CD4-positive, alpha-beta T cell treated with Interleukin-6 for 4 hours (primary cell): ENCODE results near the gene TDO2.
A peak's percentile ranks its signal among the peaks of the same experiment; 100 is the strongest.
"Not testable (repeated sequence)": the region's sequence is repeated elsewhere in the genome, so short reads cannot be mapped to it uniquely, and the experiment has no call there.

Experiments used
- DNase-seq: peaks from one replicate; pipeline ENCODE4 v3.0.0-alpha.2; 2020; ENCODE audit warnings: mixed read lengths

Gene TDO2

GRCh38 chr4:155908187-155909139, 5.0 kb downstream of the TDO2 start:
- no peak for DNase-seq

- no peak for DNase-seq
Observed at GRCh38 chr4:155909615-155910226, 6.2 kb downstream of the TDO2 start.

- DNase-seq: no peak
Observed at GRCh38 chr4:155911905-155912304, 8.4 kb downstream of the TDO2 start.

GRCh38 chr4:155914782-155915181, 11.3 kb downstream of the TDO2 start:
- no peak for DNase-seq

- DNase-seq: no peak
Observed at GRCh38 chr4:155921597-155921996, 18.1 kb downstream of the TDO2 start.

- no peak for DNase-seq
Observed at GRCh38 chr4:155924637-155925036, 21.1 kb downstream of the TDO2 start.

GRCh38 chr4:155929833-155930232, 26.3 kb downstream of the TDO2 start:
- DNase-seq: no peak

- DNase-seq: no peak
Observed at GRCh38 chr4:155930330-155930729, 26.8 kb downstream of the TDO2 start.

GRCh38 chr4:155931634-155932033, 28.1 kb downstream of the TDO2 start:
- DNase-seq: no peak

- DNase-seq: not testable (repeated sequence)
Observed at GRCh38 chr4:155934634-155935033, 31.1 kb downstream of the TDO2 start.

GRCh38 chr4:155935389-155935986, 32.0 kb downstream of the TDO2 start:
- no peak for DNase-seq

GRCh38 chr4:155941085-155941790, 37.7 kb downstream of the TDO2 start:
- DNase-seq: no peak

- no peak for DNase-seq
Observed at GRCh38 chr4:155941820-155942219, 38.3 kb downstream of the TDO2 start.

GRCh38 chr4:155943605-155944291, 40.3 kb downstream of the TDO2 start:
- DNase-seq: no peak

GRCh38 chr4:155944516-155944915, 41.0 kb downstream of the TDO2 start:
- DNase-seq: no peak

- DNase-seq: no peak
Observed at GRCh38 chr4:155946486-155946885, 43.0 kb downstream of the TDO2 start.

GRCh38 chr4:155948541-155948940, 45.0 kb downstream of the TDO2 start:
- DNase-seq: no peak

- DNase-seq: no peak
Observed at GRCh38 chr4:155950461-155950860, 47.0 kb downstream of the TDO2 start.

GRCh38 chr4:155952501-155952901, 49.0 kb downstream of the TDO2 start:
- no peak for DNase-seq

- DNase-seq: peak; percentile 74
Observed at GRCh38 chr4:155953151-155954117, 49.9 kb downstream of the TDO2 start, which contains the start of gene CTSO. TSS of gene CTSO (minus strand) at chr4:155953866. CDS start at chr4:155953847, 19 bp downstream.

- DNase-seq: no peak
Observed at GRCh38 chr4:155954118-155954685, 50.7 kb downstream of the TDO2 start.
